NCI-H446 treated with DMSO at 0.1 percent for 48 hours (cell line): ENCODE data around the gene SON.
"Not testable (repeated sequence)": the region's sequence is repeated elsewhere in the genome, so short reads cannot be mapped to it uniquely, and the experiment has no call there.

Source experiments
- DNase-seq: peaks from one replicate; lab custom pipeline; 2025; lab: John Stamatoyannopoulos, UW

The SON gene

GRCh38 chr21:33546086-33546485 is 3.2 kb downstream of the SON start:
- DNase-seq: no peak

GRCh38 chr21:33549848-33550771 is 7.3 kb downstream of the SON start:
- DNase-seq: no peak

DNA sequence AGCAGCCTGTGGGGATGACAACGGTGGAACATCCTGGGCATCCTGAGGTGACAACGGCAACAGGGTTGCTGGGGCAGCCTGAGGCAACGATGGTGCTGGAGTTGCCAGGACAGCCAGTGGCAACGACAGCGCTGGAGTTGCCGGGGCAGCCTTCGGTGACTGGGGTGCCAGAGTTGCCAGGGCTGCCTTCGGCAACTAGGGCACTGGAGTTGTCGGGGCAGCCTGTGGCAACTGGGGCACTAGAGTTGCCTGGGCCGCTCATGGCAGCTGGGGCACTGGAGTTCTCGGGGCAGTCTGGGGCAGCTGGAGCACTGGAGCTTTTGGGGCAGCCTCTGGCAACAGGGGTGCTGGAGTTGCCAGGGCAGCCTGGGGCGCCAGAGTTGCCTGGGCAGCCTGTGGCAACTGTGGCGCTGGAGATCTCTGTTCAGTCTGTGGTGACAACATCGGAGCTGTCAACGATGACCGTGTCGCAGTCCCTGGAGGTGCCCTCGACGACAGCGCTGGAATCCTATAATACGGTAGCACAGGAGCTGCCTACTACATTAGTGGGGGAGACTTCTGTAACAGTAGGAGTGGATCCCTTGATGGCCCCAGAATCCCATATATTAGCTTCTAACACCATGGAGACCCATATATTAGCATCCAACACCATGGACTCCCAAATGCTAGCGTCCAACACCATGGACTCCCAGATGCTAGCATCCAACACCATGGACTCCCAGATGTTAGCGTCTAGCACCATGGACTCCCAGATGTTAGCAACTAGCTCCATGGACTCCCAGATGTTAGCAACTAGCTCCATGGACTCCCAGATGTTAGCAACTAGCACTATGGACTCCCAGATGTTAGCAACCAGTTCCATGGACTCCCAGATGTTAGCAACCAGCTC is 8.2 kb downstream of the SON start:
- DNase-seq: no peak

DNA sequence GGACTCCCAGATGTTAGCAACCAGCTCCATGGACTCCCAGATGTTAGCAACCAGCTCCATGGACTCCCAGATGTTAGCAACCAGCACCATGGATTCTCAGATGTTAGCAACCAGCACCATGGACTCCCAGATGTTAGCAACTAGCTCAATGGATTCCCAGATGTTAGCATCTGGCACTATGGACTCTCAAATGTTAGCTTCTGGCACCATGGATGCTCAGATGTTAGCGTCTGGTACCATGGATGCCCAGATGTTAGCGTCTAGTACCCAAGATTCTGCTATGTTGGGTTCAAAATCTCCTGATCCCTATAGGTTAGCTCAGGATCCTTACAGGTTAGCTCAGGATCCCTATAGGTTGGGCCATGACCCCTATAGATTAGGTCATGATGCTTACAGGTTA is 8.8 kb downstream of the SON start:
- DNase-seq: no peak

- no peak for DNase-seq
These were observed 9.5 kb downstream of the SON start for GRCh38 chr21:33552093-33552998.

DNA sequence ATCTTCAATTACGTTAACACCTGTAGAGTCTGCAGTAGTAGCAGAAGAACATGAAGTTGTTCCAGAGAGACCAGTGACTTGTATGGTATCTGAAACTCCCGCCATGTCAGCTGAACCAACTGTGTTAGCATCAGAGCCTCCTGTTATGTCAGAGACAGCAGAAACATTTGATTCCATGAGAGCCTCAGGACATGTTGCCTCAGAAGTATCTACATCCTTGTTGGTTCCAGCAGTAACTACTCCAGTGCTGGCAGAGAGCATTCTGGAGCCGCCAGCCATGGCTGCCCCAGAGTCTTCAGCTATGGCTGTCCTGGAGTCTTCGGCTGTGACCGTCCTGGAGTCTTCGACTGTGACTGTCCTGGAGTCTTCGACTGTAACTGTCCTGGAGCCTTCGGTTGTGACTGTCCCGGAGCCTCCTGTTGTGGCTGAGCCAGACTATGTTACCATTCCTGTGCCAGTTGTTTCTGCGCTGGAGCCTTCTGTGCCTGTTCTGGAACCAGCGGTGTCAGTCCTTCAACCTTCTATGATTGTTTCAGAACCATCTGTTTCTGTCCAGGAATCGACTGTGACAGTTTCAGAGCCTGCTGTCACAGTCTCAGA is 10.3 kb downstream of the SON start:
- DNase-seq: no peak

GRCh38 chr21:33554236-33554981 is 11.6 kb downstream of the SON start:
- DNase-seq: no peak

DNA sequence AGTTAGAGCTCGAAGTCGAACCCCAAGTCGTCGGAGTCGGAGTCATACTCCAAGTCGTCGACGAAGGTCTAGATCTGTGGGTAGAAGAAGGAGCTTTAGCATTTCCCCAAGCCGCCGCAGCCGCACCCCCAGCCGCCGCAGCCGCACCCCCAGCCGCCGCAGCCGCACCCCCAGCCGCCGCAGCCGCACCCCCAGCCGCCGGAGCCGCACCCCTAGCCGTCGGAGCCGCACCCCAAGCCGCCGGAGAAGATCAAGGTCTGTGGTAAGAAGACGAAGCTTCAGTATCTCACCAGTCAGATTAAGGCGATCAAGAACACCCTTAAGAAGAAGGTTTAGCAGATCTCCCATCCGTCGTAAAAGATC is 12.1 kb downstream of the SON start:
- no peak for DNase-seq

DNA sequence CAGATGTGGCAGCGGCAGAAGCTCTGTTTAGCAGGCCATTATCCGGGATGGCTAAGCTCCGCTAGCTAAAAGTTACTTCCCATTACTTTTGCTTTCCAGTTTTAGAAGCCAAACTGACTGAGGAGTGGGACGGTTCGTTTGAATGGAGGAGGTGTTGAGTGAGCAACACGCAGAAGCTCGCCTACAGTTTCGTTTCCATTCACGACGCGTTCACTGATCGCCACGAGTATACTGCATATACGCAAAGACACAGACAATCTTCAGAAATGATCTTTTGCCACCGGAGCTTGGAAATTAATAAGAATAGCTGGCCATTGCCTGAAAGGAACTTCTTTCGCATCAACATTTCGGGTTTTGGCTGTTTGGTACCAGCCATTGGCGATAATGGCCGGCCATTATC is 14.6 kb downstream of the SON start:
- no peak for DNase-seq

DNA sequence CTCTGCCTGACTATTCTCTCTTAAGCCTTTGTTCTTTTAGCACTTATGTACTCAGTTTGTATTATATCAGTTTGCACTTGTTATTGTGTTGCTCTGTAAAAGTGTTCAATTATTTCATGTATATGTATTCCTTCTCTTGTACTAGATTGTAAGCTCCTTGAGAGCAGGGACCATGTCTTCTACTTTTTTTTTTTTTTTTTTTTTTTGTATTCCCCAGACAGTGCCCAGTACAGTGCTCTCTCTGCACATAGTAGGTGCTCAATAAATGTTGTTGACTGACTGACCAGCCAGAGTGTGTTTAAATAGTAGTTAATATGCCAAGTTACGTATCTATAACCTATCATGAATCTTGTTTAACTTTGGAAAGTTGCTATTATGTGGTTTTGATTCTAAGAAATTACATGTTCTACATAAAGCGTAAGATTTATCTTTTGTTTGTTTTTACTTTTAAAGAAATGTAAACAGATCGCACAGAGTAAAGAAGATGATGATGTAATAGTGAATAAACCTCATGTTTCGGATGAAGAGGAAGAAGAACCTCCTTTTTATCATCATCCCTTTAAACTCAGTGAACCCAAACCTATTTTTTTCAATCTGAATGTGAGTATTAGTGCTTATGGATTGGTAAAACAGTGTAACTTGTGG is 16.1 kb downstream of the SON start:
- no peak for DNase-seq

DNA sequence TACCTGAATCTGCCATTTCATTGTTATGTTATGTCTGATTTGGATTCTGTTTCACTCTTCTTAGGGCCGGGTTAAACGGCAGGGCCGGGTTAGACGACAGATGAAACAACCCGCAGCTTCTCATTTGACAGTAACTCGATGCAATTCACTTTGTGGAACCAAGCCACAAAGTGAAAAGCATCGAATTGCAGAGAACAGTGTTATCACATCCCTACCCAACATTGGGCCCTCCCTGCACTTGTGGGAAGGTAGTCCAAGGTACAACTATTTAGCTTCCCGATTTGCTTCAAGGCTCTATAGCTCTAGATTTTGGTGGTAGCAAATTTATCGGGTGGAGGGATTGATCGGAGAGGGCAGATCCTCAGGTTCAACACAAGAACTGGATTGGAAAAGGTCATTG is 17.0 kb downstream of the SON start:
- DNase-seq: no peak

DNA sequence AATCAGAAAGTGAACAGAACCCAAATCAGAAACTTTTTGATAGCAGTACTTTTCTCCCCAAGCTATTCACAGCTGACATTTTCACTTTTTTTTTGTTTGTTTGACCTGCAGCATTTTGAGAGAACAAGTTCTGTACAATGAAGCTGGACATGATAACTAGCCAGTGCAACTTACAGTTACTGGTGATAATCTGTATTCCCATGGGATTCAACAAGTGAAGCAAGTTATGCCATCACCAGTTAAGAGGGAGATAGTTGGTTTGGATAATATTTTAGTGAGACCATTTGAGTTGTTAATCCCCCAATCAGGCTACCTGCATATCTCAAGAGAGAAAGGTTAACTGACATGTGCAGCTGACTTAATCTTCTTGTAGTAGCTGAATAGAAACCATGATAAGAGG is 18.1 kb downstream of the SON start:
- no peak for DNase-seq

- no peak for DNase-seq
These were observed 18.5 kb downstream of the SON start for GRCh38 chr21:33561373-33561772.

DNA sequence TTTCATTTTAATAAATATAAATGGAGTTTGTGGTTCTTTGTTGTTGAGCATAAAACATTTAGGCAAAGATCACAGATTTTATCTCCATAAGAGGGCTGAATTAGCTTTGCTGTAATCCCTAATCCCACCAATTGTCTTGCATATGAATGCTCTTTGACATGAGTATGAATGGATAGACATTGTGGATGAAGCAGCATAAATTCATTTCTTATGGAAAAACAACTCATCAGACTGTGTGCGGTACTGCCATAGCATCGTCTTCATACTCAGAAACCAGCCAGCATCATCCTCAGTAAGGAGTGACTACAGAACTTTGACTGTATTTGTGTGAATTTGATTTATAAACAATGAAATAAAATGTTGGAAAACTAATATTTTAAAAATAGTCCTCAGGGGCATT is 19.6 kb downstream of the SON start:
- DNase-seq: no peak

- DNase-seq: no peak
These were observed 23.7 kb downstream of the SON start for GRCh38 chr21:33566514-33566913.

- DNase-seq: no peak
These were observed 25.1 kb downstream of the SON start for GRCh38 chr21:33567914-33568313.

DNA sequence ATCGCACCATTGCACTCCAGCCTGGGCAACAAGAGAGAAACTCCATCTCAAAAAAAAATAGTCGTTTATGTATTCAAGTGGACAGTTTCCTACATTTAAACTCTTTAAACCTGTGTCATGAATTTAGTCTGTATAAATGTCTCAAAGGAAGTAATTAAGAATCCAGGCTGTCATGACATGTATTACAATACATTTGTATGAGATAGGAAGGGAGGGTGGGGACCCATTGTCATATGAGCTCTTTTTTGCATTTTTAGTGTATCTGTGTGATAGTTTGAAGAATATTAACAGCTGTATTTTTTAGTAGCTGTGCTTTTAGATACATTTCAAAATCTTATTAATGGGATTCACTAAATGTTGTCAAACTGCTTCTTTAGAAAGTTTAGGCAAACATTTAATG is 25.6 kb downstream of the SON start:
- no peak for DNase-seq

DNA sequence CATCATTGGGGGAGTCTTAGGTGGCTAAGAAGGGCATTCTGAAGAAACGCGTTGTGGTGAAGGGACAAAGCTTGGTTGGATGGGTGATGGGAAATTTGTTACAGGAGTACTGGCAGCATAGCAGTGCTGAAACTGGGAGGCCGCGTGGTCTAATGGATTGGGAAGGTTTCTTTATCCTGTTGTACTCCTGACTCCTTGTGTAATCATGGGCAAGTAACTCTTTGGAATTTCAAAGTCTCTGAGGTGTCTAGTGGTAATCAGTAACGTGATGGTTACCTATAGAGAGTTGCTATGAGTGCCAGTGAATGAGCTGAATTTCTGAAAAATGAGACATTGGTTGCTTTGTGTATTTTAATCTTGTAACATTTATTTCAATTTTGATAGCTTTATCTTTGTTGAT is 27.2 kb downstream of the SON start:
- DNase-seq: no peak

GRCh38 chr21:33572350-33572749 is 29.5 kb downstream of the SON start:
- no peak for DNase-seq

DNA sequence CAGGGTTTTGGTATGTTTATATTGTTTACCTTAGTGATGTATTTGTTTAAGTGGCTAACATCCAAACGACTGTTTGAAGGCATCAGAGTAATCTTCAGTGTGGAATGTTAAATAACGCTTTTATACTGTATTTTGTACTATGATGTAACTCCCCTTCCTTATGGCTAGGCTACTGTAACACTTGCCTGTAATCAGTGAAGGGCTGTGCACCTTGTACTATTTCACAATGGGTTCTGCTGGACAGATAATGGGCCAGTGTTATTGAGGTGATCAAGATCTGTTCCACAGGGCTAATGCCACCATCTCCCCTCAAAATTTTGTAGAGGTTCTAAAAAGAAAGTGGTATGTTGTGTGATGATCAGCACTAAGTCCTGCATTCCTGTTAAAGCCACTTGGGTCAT is 33.9 kb downstream of the SON start:
- DNase-seq: not testable (repeated sequence)
